Liver (tissue), 9 donors: ENCODE measurements around the gene RPH3AL. TPM values are rescaled to one million over a fixed set of nuclear protein-coding genes. Genes with fewer than 3 reads are reported as not detected.

Experiments
- DNase-seq: peaks from one replicate; pipeline ENCODE4 v3.0.0-alpha.2; 2017; ENCODE audit warnings: low spot score
- H3K27ac ChIP-seq, 2 donors: one replicate each; pipeline ENCODE4 v1.7.0; 2013; ENCODE audit warnings: inconsistent platforms in 2 of 2, low read length in 2 of 2, control low read depth in 1 of 2, low read depth in 1 of 2, mild to moderate bottlenecking in 1 of 2
- H3K27me3 ChIP-seq, 4 donors: one replicate each; pipeline versions ENCODE4 v1.6.1 to v1.7.0; 2013; ENCODE audit warnings: low read length in 3 of 4, inconsistent platforms in 1 of 4, mild to moderate bottlenecking in 1 of 4, moderate library complexity in 1 of 4; ENCODE audit not compliant: control insufficient read depth in 4 of 4, insufficient read depth in 4 of 4
- H3K36me3 ChIP-seq, 4 donors: one replicate each; pipeline versions ENCODE4 v1.6.1 to v1.7.0; 2013; ENCODE audit warnings: low read length in 3 of 4, mild to moderate bottlenecking in 3 of 4, low read depth in 1 of 4, moderate library complexity in 1 of 4; ENCODE audit not compliant: control insufficient read depth in 4 of 4, insufficient read depth in 3 of 4
- H3K4me1 ChIP-seq, 4 donors: one replicate each; pipeline versions ENCODE4 v1.6.1 to v1.7.0; 2013; ENCODE audit warnings: low read length in 3 of 4, mild to moderate bottlenecking in 3 of 4, moderate library complexity in 1 of 4; ENCODE audit not compliant: control insufficient read depth in 4 of 4, insufficient read depth in 4 of 4
- H3K4me3 ChIP-seq, 3 donors: one replicate each; pipeline versions ENCODE4 v1.6.1 to v1.7.0; 2013; ENCODE audit warnings: low read length in 3 of 3, control low read depth in 1 of 3, low read depth in 1 of 3, mild to moderate bottlenecking in 1 of 3
- H3K9ac ChIP-seq, 2 donors: one replicate each; pipeline ENCODE4 v1.7.0; 2013; ENCODE audit warnings: low read length in 2 of 2, mild to moderate bottlenecking in 2 of 2, moderate library complexity in 2 of 2, control low read depth in 1 of 2, low read depth in 1 of 2
- H3K9me3 ChIP-seq, 4 donors: one replicate each; pipeline versions ENCODE4 v1.6.1 to v1.7.0; 2013; ENCODE audit warnings: low read length in 3 of 4; ENCODE audit not compliant: control insufficient read depth in 4 of 4
- EGR1 ChIP-seq, 2 donors: IDR thresholded peaks; 2 replicates each; pipeline ENCODE4 v1.6.1; 2016 to 2018; ENCODE audit warnings: antibody characterized with exemption in 2 of 2, low read depth in 2 of 2
- FOXA1 ChIP-seq: IDR thresholded peaks from 2 replicates; pipeline ENCODE4 v1.6.1; 2016; ENCODE audit warnings: antibody characterized with exemption
- FOXA2 ChIP-seq: IDR thresholded peaks from 2 replicates; pipeline ENCODE4 v1.6.1; 2016; ENCODE audit warnings: antibody characterized with exemption
- GABPA ChIP-seq, 2 donors: IDR thresholded peaks in 1 of 2; conservative IDR thresholded peaks in 1 of 2; 2 replicates each; pipeline ENCODE4 v1.6.1; 2016; ENCODE audit warnings: antibody characterized with exemption in 2 of 2, mild to moderate bottlenecking in 1 of 2, moderate library complexity in 1 of 2
- HNF4A ChIP-seq, 2 donors: conservative IDR thresholded peaks; 2 replicates each; pipeline ENCODE4 v1.6.1; 2016; ENCODE audit warnings: antibody characterized with exemption in 2 of 2, mild to moderate bottlenecking in 2 of 2
- HNF4G ChIP-seq: IDR thresholded peaks from 2 replicates; pipeline ENCODE4 v1.6.1; 2016; ENCODE audit warnings: antibody characterized with exemption
- JUND ChIP-seq, 2 donors: IDR thresholded peaks; 2 replicates each; pipeline ENCODE4 v1.6.1; 2016; ENCODE audit warnings: antibody characterized with exemption in 2 of 2
- MAX ChIP-seq: IDR thresholded peaks from 2 replicates; pipeline ENCODE4 v1.6.1; 2016; ENCODE audit warnings: antibody characterized with exemption
- NR2F2 ChIP-seq: IDR thresholded peaks from 2 replicates; pipeline ENCODE4 v1.6.1; 2016; ENCODE audit warnings: antibody characterized with exemption
- RAD21 ChIP-seq, 2 donors: IDR thresholded peaks; 2 replicates each; pipeline ENCODE4 v1.6.1; 2016; ENCODE audit warnings: antibody characterized with exemption in 2 of 2, mild to moderate bottlenecking in 2 of 2
- REST ChIP-seq: IDR thresholded peaks from 2 replicates; pipeline ENCODE4 v1.6.1; 2016; ENCODE audit warnings: antibody characterized with exemption, mild to moderate bottlenecking
- RXRA ChIP-seq, 2 donors: IDR thresholded peaks; 2 replicates each; pipeline ENCODE4 v1.6.1; 2017 to 2018; ENCODE audit warnings: antibody characterized with exemption in 2 of 2, mild to moderate bottlenecking in 1 of 2
- SP1 ChIP-seq: IDR thresholded peaks from 2 replicates; pipeline ENCODE4 v1.6.1; 2018; ENCODE audit warnings: antibody characterized with exemption, mild to moderate bottlenecking
- TAF1 ChIP-seq: conservative IDR thresholded peaks from 2 replicates; pipeline ENCODE4 v1.6.1; 2016; ENCODE audit warnings: antibody characterized with exemption, mild to moderate bottlenecking
- YY1 ChIP-seq: IDR thresholded peaks from 2 replicates; pipeline ENCODE4 v1.6.1; 2016; ENCODE audit warnings: antibody characterized with exemption, mild to moderate bottlenecking
- WGBS: extraction: QIAGEN DNeasy Blood & Tissue Kit; methylation state at CpG from one replicate; pipeline ENCODE4 v1.1.7; 2013; 5-methylcytosine and 5-hydroxymethylcytosine counted together
- polyA plus RNA-seq, 2 donors: library from polyadenylated mRNA; stranded (reverse) in 1 of 2; unstranded in 1 of 2; fragments of 200-250 nt in 1 of 2; fragments of >200 nt in 1 of 2; fragmentation: Nextera tagmentation in 1 of 2; extraction: Ambion mirVana in 1 of 2; gene quantifications; one replicate each; pipeline versions ENCODE4 v1.2.1 to v1.2.3, GENCODE V29; 2013 to 2015
- total RNA-seq, 2 donors: library from RNA; depleted of rRNA; stranded (reverse); fragments of >200 nt; gene quantifications; one replicate each; pipeline ENCODE4 v1.2.3, GENCODE V29; 2014
- TF ChIP-seq, protein P1 (sequence below): IDR thresholded peaks from 2 replicates; pipeline ENCODE4 v1.6.1; 2016; ENCODE audit warnings: antibody characterized with exemption
- TF ChIP-seq, protein P2 (sequence below): IDR thresholded peaks from 2 replicates; pipeline ENCODE4 v1.6.1; 2016; ENCODE audit warnings: antibody characterized with exemption
- TF ChIP-seq, protein P3 (sequence below): fragments of 150-350 bp; IDR thresholded peaks from 2 replicates; pipeline ENCODE4 v1.5.1; 2017; ENCODE audit warnings: improper control_type of control experiment, low read depth, low read length; ENCODE audit not compliant: missing input control
- donor health status: healthy.
- donor health status: healthy.
- donor health status: healthy.
- donor health status: healthy.
- donor health status: healthy.

RPH3AL gene
- total and polyA plus RNA-seq, 4 donors = 8.5 to 52.5 (median 13.9) TPM

DNA sequence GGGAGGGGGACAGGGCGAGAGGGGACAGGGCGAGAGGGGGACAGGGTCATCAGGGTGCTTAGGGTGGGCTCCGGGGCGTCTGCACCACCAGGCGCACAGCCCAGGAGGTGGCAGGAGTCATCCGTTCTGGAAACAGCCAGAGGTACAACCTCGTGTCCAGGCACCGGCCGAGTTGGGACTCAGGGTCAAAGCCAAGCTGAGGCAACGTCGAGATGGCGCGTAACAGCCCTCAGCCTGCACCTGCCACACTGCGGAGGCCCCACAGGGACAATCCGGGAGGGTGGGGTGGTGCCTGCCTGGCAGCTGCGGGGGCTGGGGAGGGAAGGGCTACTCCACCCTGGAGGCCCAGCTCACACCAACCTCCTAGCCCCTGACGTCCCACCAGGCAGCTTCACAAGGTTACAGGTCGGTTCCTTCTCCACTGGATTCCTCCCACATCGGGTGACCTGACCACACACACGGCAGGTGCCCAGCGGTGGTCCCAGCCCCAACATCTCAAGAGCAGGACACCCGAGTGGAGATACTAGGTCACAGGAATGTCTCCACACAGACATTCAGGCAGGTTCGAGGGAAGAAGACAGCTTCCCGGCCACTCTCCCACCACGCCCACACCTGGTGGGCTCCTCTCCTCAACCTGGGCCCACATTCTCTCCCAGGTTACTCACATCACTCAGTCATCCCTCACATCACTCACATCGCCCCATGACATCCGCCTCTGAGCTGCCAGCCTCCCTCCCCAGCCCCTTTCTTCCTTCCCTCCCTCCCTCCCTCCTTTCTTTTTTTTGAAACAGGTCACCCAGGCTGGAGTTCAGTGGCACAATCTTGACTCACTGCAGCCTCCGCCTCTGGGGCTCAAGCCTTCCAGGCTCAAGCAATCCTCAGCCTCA lies 47.3 kb downstream of the RPH3AL start:
- H3K4me1 ChIP-seq = no peaks in the 10 kb centered on the region
- WGBS = 73% methylated on average over 28 of the region's 28 CpGs
- H3K9ac ChIP-seq = no peak overlapping the region
- H3K9me3 ChIP-seq = no peaks in the 10 kb centered on the region
- H3K4me3 ChIP-seq = no peak overlapping the region
- H3K27ac ChIP-seq = no peak overlapping the region
- TF ChIP-seq TAF1 (no peak), FOXA2 (no peak), HNF4A (conservative IDR thresholded peaks at IDR 0.05) (no peak), YY1 (no peak), NR2F2 (no peak), REST (no peak), JUND (IDR thresholded peaks at IDR 0.05) (no peak), MAX (no peak), SP1 (no peak), HNF4G (no peak), RAD21 (IDR thresholded peaks at IDR 0.05) (no peak), GABPA (IDR thresholded peaks at IDR 0.05 in 1 of 2, conservative IDR thresholded peaks at IDR 0.05 in 1 of 2) (no peak), RXRA (IDR thresholded peaks at IDR 0.05) (no peak), FOXA1 (no peak), EGR1 (IDR thresholded peaks at IDR 0.05; ENCODE audit: low read depth in 2 of 2) (no peak)
- TF ChIP-seq, protein P1, sequence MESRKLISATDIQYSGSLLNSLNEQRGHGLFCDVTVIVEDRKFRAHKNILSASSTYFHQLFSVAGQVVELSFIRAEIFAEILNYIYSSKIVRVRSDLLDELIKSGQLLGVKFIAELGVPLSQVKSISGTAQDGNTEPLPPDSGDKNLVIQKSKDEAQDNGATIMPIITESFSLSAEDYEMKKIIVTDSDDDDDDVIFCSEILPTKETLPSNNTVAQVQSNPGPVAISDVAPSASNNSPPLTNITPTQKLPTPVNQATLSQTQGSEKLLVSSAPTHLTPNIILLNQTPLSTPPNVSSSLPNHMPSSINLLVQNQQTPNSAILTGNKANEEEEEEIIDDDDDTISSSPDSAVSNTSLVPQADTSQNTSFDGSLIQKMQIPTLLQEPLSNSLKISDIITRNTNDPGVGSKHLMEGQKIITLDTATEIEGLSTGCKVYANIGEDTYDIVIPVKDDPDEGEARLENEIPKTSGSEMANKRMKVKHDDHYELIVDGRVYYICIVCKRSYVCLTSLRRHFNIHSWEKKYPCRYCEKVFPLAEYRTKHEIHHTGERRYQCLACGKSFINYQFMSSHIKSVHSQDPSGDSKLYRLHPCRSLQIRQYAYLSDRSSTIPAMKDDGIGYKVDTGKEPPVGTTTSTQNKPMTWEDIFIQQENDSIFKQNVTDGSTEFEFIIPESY = no peak
- TF ChIP-seq, protein P2, sequence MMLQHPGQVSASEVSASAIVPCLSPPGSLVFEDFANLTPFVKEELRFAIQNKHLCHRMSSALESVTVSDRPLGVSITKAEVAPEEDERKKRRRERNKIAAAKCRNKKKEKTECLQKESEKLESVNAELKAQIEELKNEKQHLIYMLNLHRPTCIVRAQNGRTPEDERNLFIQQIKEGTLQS = no peak
- TF ChIP-seq, protein P3, sequence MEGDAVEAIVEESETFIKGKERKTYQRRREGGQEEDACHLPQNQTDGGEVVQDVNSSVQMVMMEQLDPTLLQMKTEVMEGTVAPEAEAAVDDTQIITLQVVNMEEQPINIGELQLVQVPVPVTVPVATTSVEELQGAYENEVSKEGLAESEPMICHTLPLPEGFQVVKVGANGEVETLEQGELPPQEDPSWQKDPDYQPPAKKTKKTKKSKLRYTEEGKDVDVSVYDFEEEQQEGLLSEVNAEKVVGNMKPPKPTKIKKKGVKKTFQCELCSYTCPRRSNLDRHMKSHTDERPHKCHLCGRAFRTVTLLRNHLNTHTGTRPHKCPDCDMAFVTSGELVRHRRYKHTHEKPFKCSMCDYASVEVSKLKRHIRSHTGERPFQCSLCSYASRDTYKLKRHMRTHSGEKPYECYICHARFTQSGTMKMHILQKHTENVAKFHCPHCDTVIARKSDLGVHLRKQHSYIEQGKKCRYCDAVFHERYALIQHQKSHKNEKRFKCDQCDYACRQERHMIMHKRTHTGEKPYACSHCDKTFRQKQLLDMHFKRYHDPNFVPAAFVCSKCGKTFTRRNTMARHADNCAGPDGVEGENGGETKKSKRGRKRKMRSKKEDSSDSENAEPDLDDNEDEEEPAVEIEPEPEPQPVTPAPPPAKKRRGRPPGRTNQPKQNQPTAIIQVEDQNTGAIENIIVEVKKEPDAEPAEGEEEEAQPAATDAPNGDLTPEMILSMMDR = no peak
- DNase-seq = no peak
- H3K36me3 ChIP-seq = peaks cover 0 to 13% (median 10%) of the 10 kb centered on the region in 4 donors
- no peaks in the 10 kb centered on the region for H3K27me3 ChIP-seq
